Progenitor cell of endocrine pancreas (in vitro differentiated cells): ENCODE results near the gene ABHD10. TPM values are rescaled to one million over a fixed set of nuclear protein-coding genes. Genes with fewer than 3 reads are reported as not detected.

Experiments
- DNase-seq: peaks from one replicate; pipeline ENCODE4 v3.0.0; 2021; ENCODE audit warnings: low spot score; ENCODE audit not compliant: unreplicated experiment
- H3K27ac Mint-ChIP-seq: 2 replicates; pipeline ENCODE4 v1.8.0; 2021; ENCODE audit warnings: mild to moderate bottlenecking, moderate library complexity, mixed read lengths
- H3K27me3 Mint-ChIP-seq: 2 replicates; pipeline ENCODE4 v1.8.0; 2021; ENCODE audit warnings: mixed read lengths
- H3K36me3 Mint-ChIP-seq: 2 replicates; pipeline ENCODE4 v1.8.0; 2022; ENCODE audit warnings: mixed read lengths; ENCODE audit not compliant: insufficient read depth
- H3K4me1 Mint-ChIP-seq: 2 replicates; pipeline ENCODE4 v1.8.0; 2021; ENCODE audit warnings: low read depth, mixed read lengths
- H3K4me3 Mint-ChIP-seq: 2 replicates; pipeline ENCODE4 v1.8.0; 2021; ENCODE audit warnings: low read depth, mild to moderate bottlenecking, moderate library complexity, mixed read lengths
- H3K9me3 Mint-ChIP-seq: 2 replicates; pipeline ENCODE4 v1.8.0; 2021; ENCODE audit warnings: low read depth, mixed read lengths
- CTCF ChIP-seq: fragments of 200-600 bp; sonication (generic); IDR thresholded peaks from one replicate; pipeline ENCODE4 v1.5.0; 2021; ENCODE audit warnings: antibody characterized with exemption, mild to moderate bottlenecking; ENCODE audit not compliant: unreplicated experiment
- total RNA-seq: library from RNA; stranded (reverse); gene quantifications from 2 replicates; pipeline ENCODE4 v1.2.1, GENCODE V29; 2021

Gene ABHD10
- total RNA-seq, 1 donor from 2014 or later, result 31.9 TPM

GRCh38 chr3:111937871-111938270 is 41.0 kb upstream of the ABHD10 start:
- no peak for DNase-seq
- Mint-ChIP-seq H3K9me3 (no peaks in the 10 kb centered on the region), H3K27me3 (no peaks in the 10 kb centered on the region), H3K27ac (no peak overlapping the region), H3K4me3 (no peak overlapping the region), H3K36me3 (peaks cover 19% of the 10 kb centered on the region), H3K4me1 (no peaks in the 10 kb centered on the region)
- TF ChIP-seq CTCF, result no peak

- no peak for TF ChIP-seq CTCF
- Mint-ChIP-seq H3K27me3 (no peaks in the 10 kb centered on the region), H3K4me1 (no peaks in the 10 kb centered on the region), H3K4me3 (no peak overlapping the region), H3K9me3 (no peaks in the 10 kb centered on the region), H3K36me3 (peaks cover 13% of the 10 kb centered on the region), H3K27ac (no peak overlapping the region)
- no peak for DNase-seq
Measured at GRCh38 chr3:111939873-111940272, 39.0 kb upstream of the ABHD10 start.

GRCh38 chr3:111943533-111943932 is 35.3 kb upstream of the ABHD10 start:
- no peak overlapping the region for H3K27ac Mint-ChIP-seq

GRCh38 chr3:111944372-111944771 is 34.5 kb upstream of the ABHD10 start:
- TF ChIP-seq CTCF, result no peak
- no peak overlapping the region for H3K27ac Mint-ChIP-seq
- H3K9me3 Mint-ChIP-seq, result no peaks in the 10 kb centered on the region
- H3K27me3 Mint-ChIP-seq, result no peaks in the 10 kb centered on the region
- peaks cover 10% of the 10 kb centered on the region for H3K36me3 Mint-ChIP-seq
- DNase-seq, result no peak
- peaks cover 3% of the 10 kb centered on the region for H3K4me1 Mint-ChIP-seq
- H3K4me3 Mint-ChIP-seq, result no peak overlapping the region

More at GRCh38 chr3:111943533-111943932, 35.3 kb upstream of the ABHD10 start:
- H3K36me3 Mint-ChIP-seq, result peaks cover 14% of the 10 kb centered on the region
- H3K4me3 Mint-ChIP-seq, result no peak overlapping the region
- no peaks in the 10 kb centered on the region for H3K9me3 Mint-ChIP-seq
- DNase-seq, result no peak
- no peaks in the 10 kb centered on the region for H3K27me3 Mint-ChIP-seq
- TF ChIP-seq CTCF, result no peak
- peaks cover 3% of the 10 kb centered on the region for H3K4me1 Mint-ChIP-seq

GRCh38 chr3:111947231-111947630 is 31.6 kb upstream of the ABHD10 start:
- Mint-ChIP-seq H3K27ac (no peak overlapping the region), H3K27me3 (no peaks in the 10 kb centered on the region), H3K4me1 (peaks cover 3% of the 10 kb centered on the region), H3K9me3 (no peaks in the 10 kb centered on the region), H3K36me3 (peaks cover 9% of the 10 kb centered on the region), H3K4me3 (no peak overlapping the region)
- TF ChIP-seq CTCF, result no peak
- DNase-seq, result no peak
